Colonic mucosa (tissue), 4 donors: ENCODE measurements around the gene PHF20. TPM values are rescaled to one million over a fixed set of nuclear protein-coding genes. Genes with fewer than 3 reads are reported as not detected.
"Not testable (repeated sequence)": the region's sequence is repeated elsewhere in the genome, so short reads cannot be mapped to it uniquely, and the experiment has no call there.

Experiments
- DNase-seq: peaks from one replicate; pipeline ENCODE4 v3.0.0-alpha.2; 2020
- H3K27ac ChIP-seq: fragments of 200-600 bp; one replicate; pipeline ENCODE4 v1.8.0; 2021
- H3K27me3 ChIP-seq: fragments of 200-600 bp; one replicate; pipeline ENCODE4 v1.8.0; 2021
- H3K36me3 ChIP-seq: fragments of 200-600 bp; one replicate; pipeline ENCODE4 v1.8.0; 2021
- H3K4me1 ChIP-seq: fragments of 200-600 bp; one replicate; pipeline ENCODE4 v1.8.0; 2021; ENCODE audit warnings: mild to moderate bottlenecking
- H3K4me3 ChIP-seq: fragments of 200-600 bp; one replicate; pipeline ENCODE4 v1.8.0; 2021
- H3K9ac ChIP-seq, 2 donors: one replicate each; pipeline ENCODE4 v1.7.0; 2013; ENCODE audit warnings: control low read depth in 2 of 2, low read depth in 2 of 2, low read length in 2 of 2
- H3K9me3 ChIP-seq: fragments of 200-600 bp; one replicate; pipeline ENCODE4 v1.8.0; 2021
- intact Hi-C: fragments of 100-400 bp; cut with DNase I; formaldehyde crosslinking; loops from one replicate; pipeline ENCODE4 v1.14.1; 2022
- total RNA-seq, 2 donors: library from RNA; stranded (reverse); fragmentation: NEBNext Ultra II Directional in 1 of 2; extraction: Animal tissue kit (Norgen Biotek cat#: 25700) in 1 of 2; gene quantifications; one replicate each; pipeline ENCODE4 v1.2.1, GENCODE V29; 2021
- TF ChIP-seq, protein P1 (sequence below): fragments of 200-600 bp; IDR thresholded peaks from one replicate; pipeline ENCODE4 v1.8.0; 2022; ENCODE audit warnings: antibody characterized with exemption, mild to moderate bottlenecking
- donor health status: healthy.
- donor health status: DM: no; HTN: no; CAD: no.
- donor health status: DM: no; HTN: no; CAD: no.

Gene PHF20
- total RNA-seq, 2 donors from 2014 or later: 25.5 to 27.0 TPM

DNA sequence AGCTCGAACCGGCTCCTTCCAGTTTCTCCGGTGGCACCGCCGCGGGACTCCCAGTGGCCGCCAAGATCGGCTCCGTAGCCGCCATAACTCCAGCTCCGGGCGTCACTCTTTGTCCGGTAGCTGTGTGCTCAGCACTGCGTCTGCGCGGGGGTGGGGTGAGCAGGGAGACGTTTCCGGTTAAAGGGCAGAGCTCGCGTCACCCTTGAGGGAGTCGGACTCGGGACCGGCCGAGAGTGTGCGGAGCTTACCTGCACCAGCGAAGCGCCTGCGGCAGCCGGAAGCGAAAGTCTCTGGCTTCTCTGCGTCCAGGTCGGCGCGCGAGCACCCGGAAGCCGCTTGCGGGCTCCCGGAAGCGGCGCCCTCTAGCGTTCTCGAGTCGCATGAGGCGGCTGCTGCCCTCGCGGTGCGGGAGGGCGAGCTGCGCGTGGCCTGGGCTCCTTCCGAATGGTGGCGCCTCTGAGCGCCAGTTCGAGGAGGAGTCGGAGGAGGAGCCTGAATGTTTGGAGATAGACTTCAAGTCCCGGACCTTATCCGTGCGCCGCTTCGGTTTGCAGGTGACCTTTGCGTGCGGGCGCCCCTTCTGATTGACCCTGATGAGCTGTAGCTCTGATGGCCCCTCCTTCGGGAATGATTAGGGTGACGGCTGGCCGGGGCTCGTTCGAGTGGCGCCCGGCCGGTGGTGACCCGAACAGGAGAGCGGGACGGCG, 182.5 kb downstream of the PHF20 start, which contains the start of gene SCAND1:
Gene SCAND1, minus strand, starts transcription at position 303 of the 707 bp plus-strand sequence. Its CDS starts 218 bp downstream, at position 85.
- Histone ChIP-seq H3K9me3 (no peaks in the 10 kb centered on the region), H3K27ac (peak within 1 kb of the TSS; percentile 98), H3K36me3 (no peaks in the 10 kb centered on the region), H3K4me1 (peaks cover 6% of the 10 kb centered on the region), H3K9ac (peak within 1 kb of the TSS; percentile 81 to 100), H3K27me3 (no peaks in the 10 kb centered on the region), H3K4me3 (peak within 1 kb of the TSS; percentile 79)
- TF ChIP-seq, protein P1, sequence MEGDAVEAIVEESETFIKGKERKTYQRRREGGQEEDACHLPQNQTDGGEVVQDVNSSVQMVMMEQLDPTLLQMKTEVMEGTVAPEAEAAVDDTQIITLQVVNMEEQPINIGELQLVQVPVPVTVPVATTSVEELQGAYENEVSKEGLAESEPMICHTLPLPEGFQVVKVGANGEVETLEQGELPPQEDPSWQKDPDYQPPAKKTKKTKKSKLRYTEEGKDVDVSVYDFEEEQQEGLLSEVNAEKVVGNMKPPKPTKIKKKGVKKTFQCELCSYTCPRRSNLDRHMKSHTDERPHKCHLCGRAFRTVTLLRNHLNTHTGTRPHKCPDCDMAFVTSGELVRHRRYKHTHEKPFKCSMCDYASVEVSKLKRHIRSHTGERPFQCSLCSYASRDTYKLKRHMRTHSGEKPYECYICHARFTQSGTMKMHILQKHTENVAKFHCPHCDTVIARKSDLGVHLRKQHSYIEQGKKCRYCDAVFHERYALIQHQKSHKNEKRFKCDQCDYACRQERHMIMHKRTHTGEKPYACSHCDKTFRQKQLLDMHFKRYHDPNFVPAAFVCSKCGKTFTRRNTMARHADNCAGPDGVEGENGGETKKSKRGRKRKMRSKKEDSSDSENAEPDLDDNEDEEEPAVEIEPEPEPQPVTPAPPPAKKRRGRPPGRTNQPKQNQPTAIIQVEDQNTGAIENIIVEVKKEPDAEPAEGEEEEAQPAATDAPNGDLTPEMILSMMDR: peak; percentile 96
- intact Hi-C loops: no loop called here
- peak; percentile 96 for DNase-seq

DNA sequence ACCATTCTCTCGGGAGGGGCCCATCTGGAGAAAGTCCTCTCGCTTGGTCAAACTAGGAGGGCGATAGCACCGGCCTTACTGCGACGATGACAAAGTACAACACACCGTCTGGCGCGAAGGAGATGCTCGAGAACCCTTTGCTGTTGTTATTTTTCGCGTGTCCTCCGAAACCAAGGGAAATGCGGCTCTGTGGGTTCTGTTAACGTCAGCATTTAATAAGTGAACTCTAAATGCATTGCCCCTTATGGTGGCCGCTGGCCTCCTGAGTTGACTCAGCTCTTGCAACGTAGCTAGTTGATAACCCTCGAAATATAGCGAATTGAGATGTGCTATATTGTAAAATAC, 183.1 kb downstream of the PHF20 start:
- Histone ChIP-seq H3K27me3 (no peaks in the 10 kb centered on the region), H3K9ac (peak overlapping the region; percentile 81 to 100), H3K4me3 (peak overlapping the region; percentile 79), H3K36me3 (no peaks in the 10 kb centered on the region), H3K4me1 (peaks cover 6% of the 10 kb centered on the region), H3K27ac (peak overlapping the region; percentile 98), H3K9me3 (no peaks in the 10 kb centered on the region)
- no peak for DNase-seq
- intact Hi-C loops: no loop called here
- TF ChIP-seq, protein P1: no peak

DNA sequence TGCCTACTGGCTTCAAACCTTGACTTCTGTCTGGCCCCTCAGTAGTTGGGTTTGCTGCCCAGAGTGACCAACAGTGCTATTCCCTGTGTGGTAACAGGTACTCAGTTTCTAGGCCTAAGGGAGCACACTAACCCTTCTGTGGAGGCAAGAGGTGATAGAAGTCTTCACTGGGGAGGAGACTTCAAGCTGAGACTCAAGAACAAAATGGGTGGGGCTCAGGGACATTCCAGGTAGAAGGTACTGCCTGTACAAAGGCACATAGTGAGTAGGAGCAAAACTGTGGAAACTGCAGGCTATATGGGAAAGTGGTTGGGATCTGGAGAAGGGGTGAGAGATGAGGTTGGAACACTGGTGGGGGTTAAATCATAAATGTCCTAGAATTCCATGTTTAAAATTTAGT, 184.8 kb downstream of the PHF20 start:
- DNase-seq: no peak
- H3K36me3 ChIP-seq: no peaks in the 10 kb centered on the region
- TF ChIP-seq, protein P1: no peak
- no peaks in the 10 kb centered on the region for H3K9me3 ChIP-seq
- no peak overlapping the region for H3K4me3 ChIP-seq
- H3K9ac ChIP-seq: no peak overlapping the region
- no peaks in the 10 kb centered on the region for H3K27me3 ChIP-seq
- intact Hi-C loops: no loop called here
- peaks cover 6% of the 10 kb centered on the region for H3K4me1 ChIP-seq
- no peak overlapping the region for H3K27ac ChIP-seq

DNA sequence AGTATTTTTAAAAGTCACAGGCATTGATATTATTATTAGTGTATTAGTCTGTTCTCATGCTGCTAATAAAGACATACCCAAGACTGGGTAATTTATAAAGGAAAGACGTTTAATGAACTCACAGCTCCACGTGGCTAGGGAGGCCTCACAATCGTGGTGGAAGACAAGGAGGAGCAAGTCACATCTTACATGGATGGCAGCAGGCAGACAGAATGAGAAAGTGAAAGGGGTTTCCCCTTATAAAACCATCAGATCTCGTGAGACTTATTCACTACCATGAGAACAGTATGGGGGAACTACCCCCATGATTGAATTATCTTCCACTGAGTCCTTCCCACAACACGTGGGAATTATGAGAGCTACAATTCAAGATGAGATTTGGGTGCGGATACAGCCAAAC, 187.5 kb downstream of the PHF20 start:
- H3K4me1 ChIP-seq, H3K4me3 ChIP-seq, H3K27ac ChIP-seq, H3K9me3 ChIP-seq, H3K36me3 ChIP-seq, H3K27me3 ChIP-seq, H3K9ac ChIP-seq, DNase-seq, intact Hi-C loops: not testable (repeated sequence)

DNA sequence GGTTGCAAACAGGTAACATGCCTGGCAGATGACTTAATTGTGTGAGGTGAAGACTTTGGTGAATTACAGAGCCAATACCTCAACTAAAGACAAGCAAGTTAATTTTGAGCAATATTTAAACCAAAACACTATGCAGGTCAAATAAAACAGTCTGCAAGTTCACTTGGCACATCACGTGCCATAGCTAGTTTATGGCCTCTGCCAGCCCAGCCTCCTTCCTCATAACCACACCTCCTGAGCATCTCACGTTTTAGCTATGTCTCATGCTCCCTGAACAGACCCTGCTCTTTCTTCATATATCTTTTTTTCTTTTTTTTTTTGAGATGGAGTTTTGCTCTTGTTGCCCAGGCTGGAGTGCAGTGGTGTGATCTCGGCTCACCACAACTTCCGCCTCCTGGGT, 192.1 kb downstream of the PHF20 start:
- no peaks in the 10 kb centered on the region for H3K27me3 ChIP-seq

More for the DNA sequence above, 192.1 kb downstream of the PHF20 start:
- intact Hi-C loops: no loop called here
- TF ChIP-seq, protein P1: no peak
- H3K9ac ChIP-seq: no peak overlapping the region
- H3K4me3 ChIP-seq: no peak overlapping the region
- H3K36me3 ChIP-seq: no peaks in the 10 kb centered on the region
- DNase-seq: peak; percentile 39
- no peaks in the 10 kb centered on the region for H3K9me3 ChIP-seq
- H3K4me1 ChIP-seq: no peaks in the 10 kb centered on the region
- no peak overlapping the region for H3K27ac ChIP-seq
